HG03097 (cell line): ENCODE data around the gene DNAH3.
"Not testable (repeated sequence)": the region's sequence is repeated elsewhere in the genome, so short reads cannot be mapped to it uniquely, and the experiment has no call there.

ENCODE experiments used
- ATAC-seq: cut with Tn5 transposase; IDR thresholded peaks from one replicate; pipeline ENCODE4 v1.9.1; 2021; ENCODE audit not compliant: unreplicated experiment, low FRiP score

DNAH3 gene

DNA sequence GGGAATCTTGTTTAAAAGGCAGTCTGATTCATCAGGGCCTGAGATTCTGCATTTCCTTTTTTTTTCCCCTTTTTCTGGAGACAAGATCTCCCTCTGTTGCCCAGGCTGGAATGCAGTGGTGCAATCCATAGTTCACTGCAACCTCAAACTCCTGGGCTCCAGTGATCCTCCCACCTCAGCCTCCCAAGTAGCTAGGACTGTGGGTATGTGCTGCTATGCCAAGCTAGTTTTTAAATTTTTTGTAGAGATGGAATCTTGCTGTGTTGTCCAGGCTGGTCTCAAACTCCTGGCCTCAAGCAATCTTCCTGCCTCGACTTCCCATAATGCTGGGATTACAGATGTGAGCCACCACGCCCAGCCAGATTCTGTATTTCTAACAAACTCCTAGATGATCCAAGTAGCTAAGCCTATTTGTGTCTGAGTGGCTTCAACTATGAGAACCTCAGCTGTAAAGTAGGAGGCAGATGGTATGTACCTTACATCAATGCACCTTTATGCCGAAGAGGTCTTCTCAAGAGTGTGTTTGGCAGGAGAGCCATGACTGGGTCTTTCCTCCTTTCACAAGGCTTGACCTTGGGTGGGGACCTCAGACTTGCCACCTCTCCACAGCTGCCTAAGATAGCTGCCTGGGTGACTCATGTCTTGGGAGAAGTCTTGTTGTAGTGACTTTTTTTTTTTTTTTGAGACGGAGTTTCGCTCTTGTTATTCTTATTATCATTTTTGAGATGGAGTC is 18.8 kb upstream of the DNAH3 start:
- ATAC-seq, result no peak

DNA sequence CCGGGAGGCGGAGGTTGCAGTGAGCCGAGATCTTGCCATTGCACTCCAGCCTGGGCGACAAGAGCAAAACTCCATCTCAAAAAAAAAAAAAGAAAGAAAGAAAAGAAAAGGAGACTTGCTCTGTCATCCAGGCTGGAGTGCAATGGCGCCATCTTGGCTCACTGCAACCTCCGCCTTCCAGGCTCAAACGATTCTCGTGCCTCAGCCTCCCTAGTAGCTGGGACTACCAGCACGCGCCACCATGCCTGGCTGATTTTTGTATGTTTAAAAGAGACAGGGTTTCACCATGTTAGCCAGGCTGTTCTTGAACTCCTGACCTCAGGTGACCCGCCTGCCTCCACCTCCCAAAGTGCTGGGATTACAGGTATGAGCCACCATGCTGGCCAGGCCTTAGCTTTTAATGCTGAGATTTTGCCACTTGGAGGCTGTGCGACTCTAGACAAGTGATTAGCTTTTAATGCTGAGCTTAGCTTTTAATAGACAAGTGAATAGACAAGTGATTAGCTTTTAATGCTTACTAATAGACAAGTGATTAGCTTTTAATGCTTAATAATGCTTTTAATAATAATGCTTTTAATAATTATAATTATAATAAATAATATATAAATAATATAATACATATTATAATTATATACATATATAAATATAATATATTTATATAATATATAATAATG is 17.4 kb upstream of the DNAH3 start:
- ATAC-seq, result no peak

DNA sequence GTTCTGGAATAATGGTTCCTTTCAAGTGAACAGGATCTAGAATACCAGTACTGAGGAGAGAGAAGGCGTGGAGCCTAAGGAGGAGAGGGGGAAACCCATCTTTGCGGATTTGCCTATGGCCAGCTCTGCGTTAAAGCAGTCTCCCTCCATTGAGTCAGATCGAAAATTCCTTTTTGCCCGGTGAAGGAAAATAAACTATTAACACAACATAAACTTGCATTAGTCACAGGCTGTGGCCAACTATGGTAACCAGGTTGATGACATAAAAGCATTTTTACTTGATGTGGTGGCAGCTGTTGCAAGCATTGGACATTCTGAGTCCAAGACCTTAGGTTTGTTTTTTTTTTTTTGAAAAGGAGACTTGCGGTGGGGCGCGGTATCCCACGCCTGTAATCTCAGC is 16.7 kb upstream of the DNAH3 start:
- ATAC-seq, result no peak

DNA sequence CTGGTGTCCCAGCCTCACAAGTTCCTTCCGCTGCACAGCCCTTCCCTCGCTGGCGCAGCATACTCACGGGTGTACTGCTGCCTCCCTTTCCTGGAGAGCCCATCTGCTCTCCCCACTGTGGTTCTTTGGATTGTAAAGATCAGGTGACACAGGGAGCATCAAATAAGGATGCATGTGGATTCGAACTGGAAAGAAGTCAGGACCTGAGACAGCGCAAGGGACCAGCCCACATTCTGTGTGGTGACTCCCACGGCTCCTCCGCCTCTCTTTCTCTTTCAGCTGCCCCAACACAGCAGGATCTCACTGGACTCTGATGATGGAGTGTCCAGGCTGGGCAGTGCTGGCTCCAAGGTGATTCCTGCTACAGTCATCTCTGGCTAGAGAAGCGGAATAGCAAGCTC is 15.9 kb upstream of the DNAH3 start:
- ATAC-seq, result no peak

DNA sequence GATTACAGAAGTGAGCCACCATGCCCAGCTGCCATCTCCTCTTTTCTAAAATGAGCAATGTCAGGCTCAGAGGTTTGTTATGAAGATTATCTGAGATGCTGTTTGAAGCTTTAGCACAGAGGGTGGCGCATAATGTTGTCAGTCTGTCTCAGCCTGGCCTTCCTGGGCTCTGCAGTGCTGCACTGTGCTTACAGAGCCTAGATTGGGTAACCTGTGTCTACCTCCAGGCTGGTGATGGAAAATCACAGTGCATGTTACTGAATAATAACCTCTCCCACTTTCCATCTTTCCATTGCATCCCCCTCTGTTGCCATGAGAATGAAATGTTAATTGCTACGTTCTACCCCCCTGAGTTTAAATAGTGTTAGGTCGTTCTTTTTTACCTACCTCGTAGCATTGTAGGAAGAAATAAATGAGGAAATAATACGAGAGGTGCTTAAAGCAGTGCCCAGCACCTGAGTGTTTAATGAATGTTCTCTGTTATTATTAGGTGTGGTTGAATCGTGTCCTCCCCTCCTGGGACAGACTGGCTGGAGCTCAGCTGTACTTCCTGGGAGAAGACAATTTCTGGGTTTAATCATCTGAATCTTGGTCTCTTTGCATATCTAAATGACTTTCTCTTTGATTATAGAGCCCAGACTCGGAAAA is 14.0 kb upstream of the DNAH3 start:
- ATAC-seq, result no peak

DNA sequence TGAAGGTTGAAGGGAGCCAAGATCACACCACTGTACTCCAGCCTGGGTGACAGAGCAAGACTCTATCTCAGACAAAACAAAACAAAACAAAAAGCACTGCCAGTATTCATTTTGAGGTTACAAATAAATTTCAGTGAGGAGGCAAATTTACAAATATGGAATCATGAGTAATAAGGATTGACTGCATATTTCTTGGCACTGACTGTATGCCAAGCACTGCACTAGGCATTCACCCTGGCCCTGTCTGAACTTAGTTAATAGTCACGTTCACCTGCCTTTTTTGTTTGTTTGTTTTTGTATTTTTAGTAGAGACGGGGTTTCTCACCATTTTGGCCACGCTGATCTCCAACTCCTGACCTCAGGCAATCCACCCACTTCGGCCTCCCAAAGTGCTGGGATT is 12.9 kb upstream of the DNAH3 start:
- ATAC-seq, result no peak

DNA sequence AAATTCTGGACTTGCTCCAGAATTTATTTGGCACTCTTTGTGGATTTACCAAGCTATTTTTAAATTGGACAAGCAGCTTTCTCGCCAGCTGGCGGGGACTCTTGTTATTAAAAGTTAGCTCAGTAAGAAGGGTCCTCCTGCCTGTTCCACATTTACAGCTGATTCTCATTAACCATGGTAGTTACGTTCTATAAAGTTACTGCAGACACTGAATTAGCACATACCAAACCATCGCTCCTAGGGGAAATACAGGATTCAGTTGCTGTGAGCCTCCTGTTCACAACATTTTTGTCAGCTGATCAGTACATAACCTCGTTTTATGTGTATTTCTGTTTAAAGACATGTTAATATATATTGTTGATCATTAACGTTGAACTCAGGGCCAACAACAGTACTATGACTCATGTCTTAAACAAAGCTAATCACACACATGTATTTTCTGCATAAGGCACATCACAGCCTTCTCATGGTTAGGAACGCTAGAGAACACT is 12.1 kb upstream of the DNAH3 start:
- no peak for ATAC-seq

DNA sequence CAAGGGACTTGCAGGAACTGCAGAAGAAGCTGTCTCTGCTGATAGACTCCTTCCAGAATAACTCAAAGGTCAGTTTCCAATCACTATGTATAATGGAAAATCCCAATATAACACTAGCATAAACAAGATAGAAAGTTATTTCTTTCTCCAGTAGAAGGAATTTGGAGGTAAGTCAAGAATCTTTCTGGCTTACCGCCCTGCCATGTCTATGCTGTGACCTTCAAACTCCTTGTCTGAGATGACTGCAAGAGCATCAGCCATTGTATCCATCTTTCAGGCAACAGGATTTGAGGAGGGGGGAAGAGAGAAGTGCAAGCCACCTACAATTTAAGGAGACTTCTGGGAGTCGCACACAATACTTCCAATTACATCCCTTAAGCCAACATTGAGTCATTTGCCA is 10.6 kb upstream of the DNAH3 start:
- ATAC-seq, result no peak

DNA sequence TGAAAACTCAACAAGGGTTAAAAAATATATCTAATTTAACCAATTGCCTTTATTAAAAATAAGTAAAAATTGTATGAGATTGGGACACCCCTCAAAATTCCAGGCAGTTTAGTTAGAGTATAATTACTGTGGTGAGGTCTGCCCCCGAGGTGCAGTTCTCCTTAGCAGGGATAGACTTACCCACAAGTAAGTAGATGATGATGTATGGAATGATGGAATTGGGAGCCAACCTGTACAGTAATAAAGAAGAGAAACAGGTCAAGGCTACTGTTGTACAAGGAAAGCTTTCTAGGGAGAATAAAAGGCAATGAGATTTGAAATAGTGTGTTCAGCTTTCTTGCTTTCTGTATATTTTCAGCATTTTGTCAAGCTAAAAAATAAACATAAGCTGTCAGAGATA is 9.6 kb upstream of the DNAH3 start:
- no peak for ATAC-seq

DNA sequence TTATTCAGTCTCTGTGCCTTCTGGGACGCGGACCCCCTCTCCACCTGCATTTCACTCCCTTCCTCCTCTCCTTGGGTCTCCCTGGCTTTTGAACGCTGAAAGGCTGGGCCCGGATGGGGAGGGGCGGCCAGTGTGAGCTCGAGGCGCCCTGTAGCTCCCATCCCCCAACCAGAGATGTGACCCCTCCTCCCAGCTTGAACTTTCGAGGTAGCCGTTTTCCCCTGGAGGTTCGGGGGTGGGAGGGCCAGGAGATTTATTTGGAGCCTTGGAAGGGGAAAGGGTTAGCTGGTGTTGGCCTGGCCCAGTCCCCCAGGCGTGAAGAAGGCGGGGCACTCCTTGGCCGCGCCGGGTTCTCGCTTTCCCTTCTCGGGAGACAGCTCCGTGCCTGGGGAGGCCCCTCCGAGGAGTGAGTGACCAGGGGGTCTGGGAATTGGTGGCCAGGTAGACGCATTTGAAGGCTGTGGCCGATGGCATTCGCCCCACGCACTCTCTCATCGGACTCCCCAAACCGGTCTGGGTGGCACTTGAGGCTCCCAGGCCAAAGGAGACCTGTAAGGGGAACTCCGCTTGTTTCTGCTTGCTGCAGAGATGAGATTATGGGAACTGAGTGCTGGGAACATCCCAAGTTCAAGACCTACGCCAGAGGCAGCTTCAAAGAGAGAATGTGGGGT is 8.8 kb upstream of the DNAH3 start:
- no peak for ATAC-seq

DNA sequence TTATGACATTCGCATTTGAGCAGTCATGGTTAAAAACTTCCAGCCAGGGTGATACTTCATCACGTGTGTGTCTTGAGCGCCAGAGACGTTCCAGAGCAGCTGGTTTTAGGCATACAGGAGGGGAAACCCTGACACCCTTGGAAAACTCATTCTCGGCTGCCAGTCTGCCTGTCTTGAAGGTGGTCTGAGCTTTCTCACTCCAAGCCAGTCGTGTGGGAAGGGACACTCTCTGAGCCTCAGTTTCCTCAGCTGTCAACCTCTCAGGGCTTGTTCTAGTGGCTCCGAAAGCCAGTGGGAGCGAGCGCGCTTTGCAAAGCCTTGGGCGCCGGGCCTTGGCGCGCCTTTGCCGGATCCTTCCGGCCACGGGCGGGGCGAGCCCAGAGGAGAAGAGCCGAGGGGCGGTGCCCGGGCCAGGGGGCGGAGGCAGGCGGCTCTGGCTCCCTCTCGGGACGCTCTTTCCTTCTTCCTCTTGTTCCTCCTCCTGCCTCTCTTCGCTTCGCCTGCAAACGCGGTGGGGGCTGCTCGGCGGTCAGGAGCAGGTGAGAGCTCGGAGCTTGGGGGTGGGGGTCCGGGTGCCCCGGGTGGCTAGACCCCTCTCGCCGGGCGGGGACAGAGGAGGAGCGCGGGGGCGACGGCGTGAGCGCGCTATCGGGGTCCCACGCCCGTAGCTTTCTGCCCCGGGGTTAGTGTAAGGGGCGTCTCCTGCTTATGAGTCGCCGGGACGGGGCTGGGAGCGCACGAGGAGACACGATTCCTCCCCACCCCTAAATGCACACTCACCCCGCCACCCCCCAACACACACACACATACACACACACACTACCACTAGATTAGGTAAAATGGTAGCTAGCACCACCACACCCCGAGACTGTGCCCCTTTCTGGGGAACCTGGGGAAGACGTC is 7.8 kb upstream of the DNAH3 start, which contains the start of gene LDAF1:
LDAF1 (plus strand) TSS at position 467 of the 903 bp plus-strand sequence. CDS start 2,509 bp downstream, outside the sequence.
- ATAC-seq, result peak; percentile 82

DNA sequence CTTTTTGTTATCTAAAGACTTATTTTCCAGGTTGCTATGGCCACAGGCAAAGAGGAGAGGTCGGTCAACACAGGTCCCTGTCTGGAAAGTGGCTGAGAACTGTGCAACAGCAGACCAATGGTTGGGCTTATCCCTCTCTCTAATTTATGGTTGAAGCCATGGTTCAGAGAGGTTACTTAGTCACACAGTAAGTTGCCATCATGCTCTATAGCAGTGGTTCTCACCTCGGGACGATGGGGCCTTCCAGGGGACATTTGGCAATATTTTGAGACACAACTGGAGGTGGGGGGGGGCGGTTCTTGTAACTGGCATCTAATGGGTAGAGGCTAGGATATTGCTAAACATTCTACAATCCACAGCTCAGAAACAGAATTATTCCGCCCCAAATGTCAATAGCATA is 7.0 kb upstream of the DNAH3 start:
- ATAC-seq, result no peak

DNA sequence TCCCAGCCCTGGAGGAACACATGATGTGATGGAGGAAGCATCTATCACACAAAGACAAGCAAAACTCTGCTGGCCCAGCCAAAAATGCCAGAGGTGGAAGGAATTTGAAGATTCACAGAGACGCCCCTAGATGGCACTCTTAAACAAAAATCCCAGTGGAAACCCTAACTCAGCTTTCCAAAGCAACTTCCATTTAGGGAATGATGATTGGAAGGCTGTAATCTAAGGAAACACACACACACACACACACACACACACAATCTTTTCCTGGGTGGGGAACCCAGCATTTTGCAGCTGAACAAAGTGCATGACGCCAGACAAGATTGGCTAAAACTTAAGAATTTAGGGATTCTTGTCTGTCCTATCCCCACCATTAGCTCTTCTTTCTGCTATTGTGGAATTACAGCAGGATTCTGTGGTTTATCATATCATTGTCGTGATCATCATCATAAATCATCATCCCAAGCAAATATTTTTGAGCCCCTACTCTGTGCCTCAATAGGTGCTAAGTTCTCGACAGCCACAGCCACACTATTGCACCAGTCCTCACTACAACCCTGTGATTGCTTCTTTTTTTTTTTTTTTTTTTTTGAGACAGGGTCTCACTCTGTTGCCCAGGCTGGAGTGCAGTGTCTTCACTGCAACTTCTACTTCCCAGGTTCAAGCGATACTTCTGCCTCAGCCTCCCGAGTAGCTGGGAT is 6.3 kb upstream of the DNAH3 start:
- ATAC-seq, result no peak

DNA sequence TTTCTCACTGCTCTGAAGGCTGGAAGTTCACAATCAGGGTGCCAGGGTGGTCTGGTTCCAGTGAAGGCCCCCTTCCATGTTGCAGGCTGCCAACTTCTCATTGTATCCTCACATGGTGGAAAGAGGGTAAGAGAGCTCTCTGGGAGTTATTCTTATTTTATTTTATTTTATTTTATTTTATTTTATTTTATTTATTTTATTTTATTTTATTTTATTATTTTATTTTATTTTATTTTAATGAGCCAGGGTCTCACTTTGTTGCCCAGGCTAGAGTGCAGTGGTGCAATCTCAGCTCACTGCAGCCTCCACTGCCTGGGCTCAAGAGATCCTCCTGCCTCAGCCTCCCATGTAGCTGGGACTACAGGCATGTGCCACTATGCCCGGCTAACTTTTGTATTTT is 5.4 kb upstream of the DNAH3 start:
- not testable (repeated sequence) for ATAC-seq

DNA sequence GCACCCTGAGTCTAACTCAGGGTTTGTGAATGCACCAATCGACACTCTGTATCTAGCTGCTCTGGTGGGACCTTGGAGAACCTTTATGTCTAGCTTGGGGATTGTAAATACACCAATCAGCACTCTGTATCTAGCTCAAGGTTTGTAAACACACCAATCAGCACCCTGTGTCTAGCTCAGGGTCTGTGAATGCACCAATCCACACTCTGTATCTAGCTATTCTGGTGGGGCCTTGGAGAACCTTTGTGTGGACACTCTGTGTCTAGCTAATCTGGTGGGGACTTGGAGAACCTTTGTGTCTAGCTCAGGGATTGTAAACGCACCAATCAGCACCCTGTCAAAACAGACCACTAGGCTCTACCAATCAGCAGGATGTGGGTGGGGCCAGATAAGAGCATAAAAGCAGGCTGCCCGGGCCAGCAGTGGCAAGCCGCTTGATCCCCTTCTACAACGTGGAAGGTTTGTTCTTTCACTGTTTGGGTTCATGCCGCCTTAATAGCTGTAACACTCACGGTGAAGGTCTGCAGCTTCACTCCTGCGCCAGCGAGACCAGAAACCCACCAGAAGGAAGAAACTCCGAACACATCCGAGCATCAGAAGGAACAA is 2.6 kb upstream of the DNAH3 start:
- not testable (repeated sequence) for ATAC-seq

DNA sequence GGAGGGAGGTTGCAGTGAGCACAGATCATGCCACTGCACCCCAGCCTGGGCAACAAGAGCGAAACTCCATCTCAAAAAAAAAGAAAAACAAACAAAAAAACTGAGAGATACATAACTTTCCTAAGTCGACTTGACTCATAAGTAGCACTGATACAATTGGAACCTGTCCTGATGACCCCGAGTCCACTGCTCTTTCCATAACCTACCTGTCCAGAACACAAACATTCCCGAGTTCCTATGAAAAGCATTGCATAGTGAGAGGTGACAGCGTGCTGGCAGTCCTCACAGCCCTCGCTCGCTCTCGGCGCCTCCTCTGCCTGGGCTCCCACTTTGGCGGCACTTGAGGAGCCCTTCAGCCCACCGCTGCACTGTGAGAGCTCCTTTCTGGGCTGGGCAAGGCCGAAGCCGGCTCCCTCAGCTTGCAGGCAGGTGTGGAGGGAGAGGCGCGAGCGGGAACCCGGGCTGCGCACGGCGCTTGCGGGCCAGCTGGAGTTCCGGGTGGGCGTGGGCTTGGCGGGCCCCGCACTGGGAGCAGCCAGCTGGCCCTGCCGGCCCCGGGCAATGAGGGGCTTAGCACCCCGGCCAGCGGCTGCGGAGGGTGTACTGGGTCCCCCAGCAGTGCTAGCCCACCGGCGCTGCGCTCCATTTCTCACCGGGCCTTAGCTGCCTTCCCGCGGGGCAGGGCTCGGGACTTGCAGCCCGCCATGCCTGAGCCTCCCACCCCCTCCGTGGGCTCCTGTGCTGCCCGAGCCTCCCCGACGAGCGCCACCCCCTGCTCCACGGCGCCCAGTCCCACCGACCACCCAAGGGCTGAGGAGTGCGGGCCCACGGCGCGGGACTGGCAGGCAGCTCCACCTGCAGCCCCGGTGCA is 1.7 kb upstream of the DNAH3 start:
- not testable (repeated sequence) for ATAC-seq

DNA sequence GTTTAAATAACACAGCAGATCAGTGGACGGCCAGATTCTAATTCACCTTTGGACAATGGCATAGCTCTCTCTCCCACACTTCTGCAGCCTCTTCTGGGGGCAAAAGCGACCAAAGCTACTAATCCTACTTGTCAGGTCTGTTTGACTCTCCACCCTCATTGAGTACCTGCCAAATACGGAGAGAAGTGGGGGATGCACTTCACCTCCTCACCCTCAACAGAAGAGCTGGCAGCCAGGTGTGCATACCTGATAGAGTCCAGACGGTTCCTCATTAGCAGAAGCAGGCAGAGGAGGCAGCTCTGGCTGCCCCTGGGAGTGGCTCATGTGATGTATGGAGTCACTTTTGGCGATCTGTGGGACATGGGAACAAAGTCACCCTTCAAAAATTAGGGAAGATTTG is 4.9 kb downstream of the DNAH3 start:
- ATAC-seq, result no peak

DNA sequence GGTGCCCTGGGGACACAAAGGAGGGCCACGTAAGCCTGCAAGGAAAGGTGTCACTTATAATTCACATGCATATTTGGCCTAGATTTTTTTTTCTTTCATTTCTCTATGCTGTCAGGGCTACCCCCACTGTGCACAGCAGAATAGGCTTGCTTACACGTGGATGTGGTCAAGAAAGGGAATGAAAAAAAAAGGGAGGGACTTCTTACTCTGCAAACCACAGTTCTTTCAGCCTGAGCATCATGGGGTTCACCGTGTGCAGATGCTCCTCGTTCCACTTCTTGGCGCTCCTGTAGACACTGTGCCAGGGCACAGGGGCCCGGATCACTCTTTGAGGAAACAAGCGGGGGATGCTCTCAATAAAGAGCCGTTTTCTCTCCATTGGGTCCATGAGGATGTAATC is 16.6 kb downstream of the DNAH3 start:
- ATAC-seq, result no peak
